ENCODE results near the gene HOATZ.

The HOATZ gene

GRCh38 chr11:111550258-111550657, 35.7 kb downstream of the HOATZ start:
- Histone ChIP-seq H3K79me2 (ENCODE audit: insufficient read depth, low read length) (no peaks in the 10 kb centered on the region), H3K9me2 (ENCODE audit: low read depth, low read length) (no peaks in the 10 kb centered on the region), H3K9me3 (ENCODE audit: low read length) (no peaks in the 10 kb centered on the region), H3F3A (ENCODE audit: insufficient read depth, low read length) (no peaks in the 10 kb centered on the region), H3K4me2 (ENCODE audit: low read length) (no peak overlapping the region), H3K4me1 (ENCODE audit: insufficient read depth, low read length, severe bottlenecking) (no peaks in the 10 kb centered on the region), H3K4me3 (ENCODE audit: low read depth, low read length, poor library complexity, severe bottlenecking) (no peak overlapping the region), H3K9ac (ENCODE audit: low read length) (no peak overlapping the region), H2AFZ (ENCODE audit: low read length) (no peak overlapping the region), H4K20me1 (ENCODE audit: insufficient read depth, low read length) (no peaks in the 10 kb centered on the region), H3K27me3 (ENCODE audit: insufficient read depth, low read length) (peaks cover 8% of the 10 kb centered on the region), H3K36me3 (ENCODE audit: insufficient read depth, low read length) (no peaks in the 10 kb centered on the region), H3K27ac (ENCODE audit: low read depth, low read length, poor library complexity, severe bottlenecking) (no peak overlapping the region)
- TF ChIP-seq EZH2 (IDR thresholded peaks at IDR 0.05; ENCODE audit: borderline replicate concordance, low read length), result no peak
- TF ChIP-seq, protein P1, sequence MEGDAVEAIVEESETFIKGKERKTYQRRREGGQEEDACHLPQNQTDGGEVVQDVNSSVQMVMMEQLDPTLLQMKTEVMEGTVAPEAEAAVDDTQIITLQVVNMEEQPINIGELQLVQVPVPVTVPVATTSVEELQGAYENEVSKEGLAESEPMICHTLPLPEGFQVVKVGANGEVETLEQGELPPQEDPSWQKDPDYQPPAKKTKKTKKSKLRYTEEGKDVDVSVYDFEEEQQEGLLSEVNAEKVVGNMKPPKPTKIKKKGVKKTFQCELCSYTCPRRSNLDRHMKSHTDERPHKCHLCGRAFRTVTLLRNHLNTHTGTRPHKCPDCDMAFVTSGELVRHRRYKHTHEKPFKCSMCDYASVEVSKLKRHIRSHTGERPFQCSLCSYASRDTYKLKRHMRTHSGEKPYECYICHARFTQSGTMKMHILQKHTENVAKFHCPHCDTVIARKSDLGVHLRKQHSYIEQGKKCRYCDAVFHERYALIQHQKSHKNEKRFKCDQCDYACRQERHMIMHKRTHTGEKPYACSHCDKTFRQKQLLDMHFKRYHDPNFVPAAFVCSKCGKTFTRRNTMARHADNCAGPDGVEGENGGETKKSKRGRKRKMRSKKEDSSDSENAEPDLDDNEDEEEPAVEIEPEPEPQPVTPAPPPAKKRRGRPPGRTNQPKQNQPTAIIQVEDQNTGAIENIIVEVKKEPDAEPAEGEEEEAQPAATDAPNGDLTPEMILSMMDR (IDR thresholded peaks at IDR 0.05; ENCODE audit: low read length), result no peak

GRCh38 chr11:111554532-111554931, 40.0 kb downstream of the HOATZ start:
- Histone ChIP-seq H3K36me3 (ENCODE audit: insufficient read depth, low read length) (no peaks in the 10 kb centered on the region), H3K9me2 (ENCODE audit: low read depth, low read length) (no peaks in the 10 kb centered on the region), H3K9ac (ENCODE audit: low read length) (no peak overlapping the region), H3K9me3 (ENCODE audit: low read length) (no peaks in the 10 kb centered on the region), H3K27ac (ENCODE audit: low read depth, low read length, poor library complexity, severe bottlenecking) (no peak overlapping the region), H4K20me1 (ENCODE audit: insufficient read depth, low read length) (no peaks in the 10 kb centered on the region), H3K4me3 (ENCODE audit: low read depth, low read length, poor library complexity, severe bottlenecking) (no peak overlapping the region), H3K4me2 (ENCODE audit: low read length) (no peak overlapping the region), H3K4me1 (ENCODE audit: insufficient read depth, low read length, severe bottlenecking) (no peaks in the 10 kb centered on the region), H3K27me3 (ENCODE audit: insufficient read depth, low read length) (0 out of 2 replicates have a peak, but pooled peaks cover 8% of the 10 kb centered on the region), H3K79me2 (ENCODE audit: insufficient read depth, low read length) (no peaks in the 10 kb centered on the region), H3F3A (ENCODE audit: insufficient read depth, low read length) (no peaks in the 10 kb centered on the region), H2AFZ (ENCODE audit: low read length) (no peak overlapping the region)
- no peak for TF ChIP-seq EZH2 (IDR thresholded peaks at IDR 0.05; ENCODE audit: borderline replicate concordance, low read length)
- TF ChIP-seq, protein P1 (IDR thresholded peaks at IDR 0.05; ENCODE audit: low read length), result no peak

- Histone ChIP-seq H3K27ac (ENCODE audit: low read depth, low read length, poor library complexity, severe bottlenecking) (no peak overlapping the region), H3K36me3 (ENCODE audit: insufficient read depth, low read length) (no peaks in the 10 kb centered on the region), H3K4me3 (ENCODE audit: low read depth, low read length, poor library complexity, severe bottlenecking) (no peak overlapping the region), H3F3A (ENCODE audit: insufficient read depth, low read length) (no peaks in the 10 kb centered on the region), H3K79me2 (ENCODE audit: insufficient read depth, low read length) (no peaks in the 10 kb centered on the region), H2AFZ (ENCODE audit: low read length) (no peak overlapping the region), H3K4me1 (ENCODE audit: insufficient read depth, low read length, severe bottlenecking) (no peaks in the 10 kb centered on the region), H3K9ac (ENCODE audit: low read length) (no peak overlapping the region), H3K27me3 (ENCODE audit: insufficient read depth, low read length) (0 out of 2 replicates have a peak, but pooled peaks cover 8% of the 10 kb centered on the region), H4K20me1 (ENCODE audit: insufficient read depth, low read length) (no peaks in the 10 kb centered on the region), H3K9me3 (ENCODE audit: low read length) (no peaks in the 10 kb centered on the region), H3K9me2 (ENCODE audit: low read depth, low read length) (no peaks in the 10 kb centered on the region), H3K4me2 (ENCODE audit: low read length) (no peak overlapping the region)
- TF ChIP-seq, protein P1 (IDR thresholded peaks at IDR 0.05; ENCODE audit: low read length), result no peak
- no peak for TF ChIP-seq EZH2 (IDR thresholded peaks at IDR 0.05; ENCODE audit: borderline replicate concordance, low read length)
Observed at GRCh38 chr11:111555255-111555654, 40.7 kb downstream of the HOATZ start.
